Stimulated activated CD8-positive, alpha-beta memory T cell treated with anti-CD3 and anti-CD28 coated beads, Interleukin-15, amount 100 ng/mL, for 24 hours (primary cell): ENCODE measurements around the gene MYCT1.

Experiments
- DNase-seq: peaks from one replicate; pipeline ENCODE4 v3.0.0-alpha.2; 2020; ENCODE audit warnings: low read depth

MYCT1 gene

DNA sequence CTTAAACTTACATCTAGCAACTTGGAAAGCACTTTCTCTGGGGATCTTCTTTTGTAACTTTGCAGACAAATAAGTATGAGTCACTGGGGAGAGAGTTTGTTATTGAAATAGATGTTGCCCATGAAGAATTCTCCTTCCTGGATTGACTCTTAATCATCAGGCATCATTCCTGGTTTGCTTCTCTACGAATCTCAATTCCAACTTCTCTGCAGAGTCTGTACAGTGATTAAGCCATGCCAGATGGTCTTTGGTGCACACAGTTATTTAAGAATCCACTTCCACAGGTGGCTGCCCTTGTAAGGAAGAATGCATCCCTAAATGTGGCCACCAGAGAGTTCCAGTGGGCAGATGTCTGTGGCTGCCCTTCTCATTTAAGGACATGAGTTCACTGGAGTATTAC, 25.7 kb downstream of the MYCT1 start:
- no peak for DNase-seq

DNA sequence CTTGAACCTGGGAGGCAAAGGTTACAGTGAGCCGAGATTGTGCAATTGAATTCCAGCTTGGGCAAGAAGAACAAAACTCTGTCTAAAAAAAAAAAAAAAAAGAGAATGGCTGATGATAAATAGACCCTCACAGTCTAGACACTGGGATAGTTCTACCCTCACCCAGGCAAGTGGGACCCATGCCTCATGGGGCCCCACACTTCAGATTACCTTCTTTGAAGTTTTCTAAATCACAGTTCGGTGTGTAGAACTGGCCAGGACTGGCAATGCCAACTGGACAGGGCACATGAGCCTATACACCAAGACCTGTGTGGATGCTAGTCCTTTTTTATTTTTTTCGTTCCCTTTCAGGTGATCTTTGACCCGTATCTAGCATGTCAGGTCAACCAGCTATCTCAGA, 28.6 kb downstream of the MYCT1 start:
- no peak for DNase-seq

DNA sequence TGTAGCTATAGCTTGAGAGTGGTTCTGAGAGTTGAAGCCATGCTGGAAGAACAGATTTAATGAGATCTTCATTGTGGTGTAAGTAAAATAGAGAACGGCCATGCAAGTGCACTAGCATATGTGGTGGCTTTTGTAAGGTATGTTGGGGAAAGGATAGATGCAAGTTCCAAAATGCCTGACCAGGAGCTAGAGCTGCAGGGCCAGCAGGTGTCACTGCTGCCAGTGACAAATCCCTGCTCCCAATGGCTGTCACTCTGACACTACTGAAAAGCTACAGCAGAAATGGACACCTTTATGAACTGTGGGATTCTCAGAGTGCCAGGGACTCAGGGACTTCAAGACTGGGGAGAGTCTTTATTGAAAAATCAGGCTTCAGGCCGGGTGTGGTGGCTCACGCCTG, 29.8 kb downstream of the MYCT1 start:
- DNase-seq = no peak

DNA sequence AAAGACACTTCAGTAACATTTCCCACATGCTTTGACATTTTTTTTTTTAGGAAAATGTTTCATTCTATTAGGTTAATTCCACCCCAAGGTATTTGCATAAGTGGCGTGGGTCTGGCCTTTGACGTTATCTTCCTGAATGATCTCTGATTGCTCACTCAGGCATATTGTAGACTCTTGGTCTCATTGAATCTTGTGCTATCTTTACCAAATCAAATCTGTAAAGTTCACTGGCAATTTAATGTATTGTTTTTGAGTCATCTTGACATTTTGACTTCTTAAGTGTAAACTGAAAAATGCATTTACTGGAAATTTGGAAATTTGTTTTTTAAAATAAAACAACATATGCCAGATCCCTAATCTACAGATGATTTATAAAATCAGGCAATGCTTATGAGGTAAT, 36.9 kb downstream of the MYCT1 start:
- DNase-seq = no peak

DNA sequence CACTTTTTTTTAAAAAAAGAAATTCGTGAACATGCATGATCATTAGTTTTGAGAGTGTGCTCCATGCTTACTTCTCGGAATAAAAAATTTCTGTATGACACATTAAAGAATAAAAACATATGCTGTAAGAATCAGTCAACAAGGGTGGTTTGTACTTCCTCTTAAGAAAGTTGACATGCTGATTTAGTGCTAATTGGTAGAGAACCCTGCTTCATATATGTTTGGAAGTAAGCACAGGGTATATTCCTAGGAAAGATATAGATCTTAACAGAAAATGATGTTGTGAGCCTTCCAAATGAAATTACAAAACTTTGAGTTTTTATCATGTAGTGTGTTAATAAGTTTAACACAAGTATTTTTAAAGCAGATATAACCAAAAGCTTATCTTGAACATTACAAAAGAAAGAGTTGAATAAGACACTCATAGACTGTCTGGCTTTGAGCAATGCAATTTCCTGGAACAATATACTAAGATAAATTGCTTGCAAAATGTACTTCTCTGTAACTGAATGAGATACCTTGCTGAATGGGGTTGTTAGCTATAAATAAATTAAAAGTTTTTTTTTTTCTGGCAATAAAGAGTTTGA, 39.1 kb downstream of the MYCT1 start:
- DNase-seq = no peak

DNA sequence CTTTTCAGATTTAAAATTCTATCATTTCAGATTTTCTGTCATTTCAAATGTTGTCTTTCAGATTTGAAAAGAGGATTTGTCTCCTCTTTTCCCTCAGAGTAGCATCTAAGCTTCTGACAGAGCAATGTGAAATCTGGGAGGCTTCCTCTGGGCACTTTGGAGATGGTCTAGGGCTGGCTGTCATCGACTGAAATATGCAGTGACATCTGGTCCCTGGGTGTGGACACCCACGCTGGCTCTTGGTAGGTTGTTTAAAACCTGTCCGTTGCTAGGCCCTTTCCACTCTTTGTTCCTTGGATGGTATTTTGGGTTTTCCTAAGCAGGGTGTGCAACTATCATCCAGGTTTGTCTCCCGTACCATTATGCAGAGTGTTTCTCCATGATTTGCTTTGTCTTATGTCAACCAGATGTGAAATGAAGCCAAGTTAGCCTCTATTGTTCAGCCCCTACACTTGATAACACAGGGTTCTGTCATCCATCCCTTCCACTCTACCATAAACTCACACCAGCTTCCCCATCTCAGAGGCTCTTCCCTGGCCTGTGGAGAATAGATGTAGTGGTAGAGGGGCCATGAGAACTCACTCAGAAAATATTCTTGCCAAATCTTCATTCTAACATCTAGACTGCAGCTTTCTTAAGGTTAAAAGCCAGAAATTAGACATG, 47.9 kb downstream of the MYCT1 start:
- DNase-seq = no peak

DNA sequence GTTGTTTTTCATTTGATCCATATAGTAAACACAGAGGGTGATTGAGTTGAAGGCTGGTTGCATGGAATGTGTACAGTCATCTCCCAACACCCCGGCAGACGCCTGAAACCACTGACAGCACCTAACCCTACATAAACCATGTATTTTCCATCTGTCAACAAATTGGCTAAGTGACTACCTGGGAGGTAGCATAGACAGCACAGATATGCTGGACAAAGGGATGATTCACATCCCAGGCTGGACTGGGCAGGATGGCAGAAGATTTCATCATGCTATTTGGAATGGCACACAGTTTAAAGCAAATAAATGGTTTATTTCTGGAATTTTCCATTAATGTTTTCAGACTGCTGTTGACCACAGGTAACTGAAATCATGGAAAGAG, 48.5 kb downstream of the MYCT1 start:
- no peak for DNase-seq

DNA sequence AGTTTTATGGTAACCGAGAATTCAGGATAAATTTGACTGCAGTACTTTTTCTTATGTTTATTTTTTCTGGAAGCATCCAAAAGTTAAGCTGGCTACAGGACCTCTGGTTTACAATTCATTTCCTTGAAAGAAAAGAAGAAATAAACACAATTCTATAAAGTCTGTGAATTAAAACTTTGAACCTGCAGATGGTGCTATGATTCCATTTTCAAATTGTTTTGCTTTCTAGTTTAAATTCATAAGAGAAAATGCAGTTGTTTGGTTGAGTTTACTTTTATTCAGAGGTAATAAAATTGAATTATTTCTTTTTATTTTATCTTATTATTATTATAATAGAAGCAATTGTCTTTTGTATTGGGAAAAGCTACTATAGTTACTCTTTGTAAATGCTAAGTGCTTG, 51.1 kb downstream of the MYCT1 start:
- DNase-seq = no peak

DNA sequence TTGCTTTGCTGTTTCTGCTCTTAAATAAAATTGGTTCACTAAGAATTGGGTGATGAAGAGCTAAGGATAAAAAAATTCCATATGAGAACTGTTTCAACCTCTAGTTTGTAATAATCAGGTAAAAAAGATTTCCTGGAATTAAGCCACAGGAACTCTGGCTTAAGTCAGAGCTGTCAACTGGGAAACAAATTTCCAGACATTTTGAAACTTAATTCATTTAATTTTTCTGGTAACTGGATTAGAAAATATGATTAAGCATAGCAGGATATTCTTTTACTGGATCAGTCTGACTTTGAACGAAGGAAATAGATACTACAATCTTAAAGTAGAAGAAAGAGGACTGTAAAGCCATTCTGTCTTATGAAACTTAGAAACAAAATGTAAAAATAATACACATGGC, 51.6 kb downstream of the MYCT1 start:
- DNase-seq = no peak

DNA sequence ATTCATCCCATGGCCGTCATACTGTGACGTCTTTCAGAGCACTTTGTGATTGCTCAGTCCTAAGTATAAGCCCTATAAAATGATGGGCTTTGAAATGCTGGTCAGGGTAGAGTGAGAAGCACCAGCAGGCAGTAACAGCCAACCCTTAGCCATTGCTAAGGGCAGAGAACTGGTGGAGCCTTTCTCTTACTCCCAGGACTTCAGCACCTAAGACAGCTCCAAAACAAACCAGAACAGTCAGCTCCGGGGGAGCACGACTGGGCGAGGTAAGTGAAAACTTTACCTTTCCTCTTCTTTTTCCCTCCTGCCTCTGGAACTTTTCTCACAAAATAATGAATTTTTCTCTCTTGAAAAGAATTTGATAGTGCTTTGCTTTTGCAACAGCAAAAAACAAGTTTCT, 53.0 kb downstream of the MYCT1 start, which contains the start of gene VIP:
TSS of gene VIP (plus strand) at position 104 of the 400 bp plus-strand sequence. CDS start 1,381 bp downstream, outside the sequence.
- no peak for DNase-seq

DNA sequence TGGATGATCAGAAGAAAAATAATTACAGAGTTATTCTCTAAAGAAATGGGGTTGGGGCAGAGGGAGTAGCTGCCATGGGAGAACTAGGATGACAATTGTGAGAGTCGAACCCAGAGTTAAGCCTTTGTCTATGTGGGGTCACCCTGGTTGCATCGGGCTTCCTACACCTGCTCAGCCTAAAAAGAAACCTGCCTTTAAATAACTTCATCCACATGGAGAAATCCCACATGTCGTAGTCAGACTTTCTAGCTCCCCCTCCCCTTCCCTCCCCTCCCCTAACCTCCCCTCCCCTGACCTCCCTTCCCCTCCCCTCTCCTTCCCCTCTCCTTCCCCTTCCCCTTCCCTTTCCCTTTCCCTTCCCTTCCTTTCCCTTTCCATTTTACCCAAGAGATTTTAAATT, 67.6 kb downstream of the MYCT1 start:
- DNase-seq = no peak

DNA sequence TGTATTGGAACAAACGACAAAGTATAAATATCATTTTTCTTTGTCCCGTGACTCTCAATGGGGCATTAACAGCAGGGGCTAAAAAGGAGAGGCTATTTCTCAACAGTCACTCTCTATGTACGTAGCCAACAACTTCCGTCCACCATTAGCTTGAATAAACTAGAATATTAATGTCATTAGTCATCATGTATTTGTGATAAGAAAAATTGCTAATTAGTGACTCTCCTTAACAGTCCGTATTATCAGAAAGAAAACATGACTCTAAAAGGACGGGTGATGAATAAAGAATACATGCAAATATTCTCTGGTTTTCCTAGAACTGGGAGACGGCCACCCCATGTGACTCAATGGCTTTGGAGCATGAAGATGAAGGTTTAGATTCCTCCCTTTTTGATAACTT, 71.5 kb downstream of the MYCT1 start:
- DNase-seq = no peak

DNA sequence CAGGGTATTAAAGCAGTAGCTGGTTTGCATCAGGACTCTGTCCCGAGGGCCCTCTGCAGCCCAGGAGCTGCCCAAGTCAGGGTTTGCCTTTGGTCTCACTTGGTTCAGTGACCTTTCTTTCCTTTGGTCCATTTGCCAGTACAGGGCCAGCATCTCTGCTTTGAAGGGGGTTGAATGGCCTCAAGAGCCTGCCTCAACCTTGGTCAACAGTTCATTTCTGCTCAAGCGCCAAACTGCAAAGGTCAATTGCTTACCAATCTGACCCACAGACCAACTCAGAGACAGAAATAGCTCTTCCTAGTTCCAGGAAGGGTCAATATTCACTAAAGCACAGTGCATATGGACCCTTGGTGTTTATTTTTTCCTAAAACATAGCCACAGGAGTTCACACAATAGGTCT, 72.3 kb downstream of the MYCT1 start:
- DNase-seq = no peak

DNA sequence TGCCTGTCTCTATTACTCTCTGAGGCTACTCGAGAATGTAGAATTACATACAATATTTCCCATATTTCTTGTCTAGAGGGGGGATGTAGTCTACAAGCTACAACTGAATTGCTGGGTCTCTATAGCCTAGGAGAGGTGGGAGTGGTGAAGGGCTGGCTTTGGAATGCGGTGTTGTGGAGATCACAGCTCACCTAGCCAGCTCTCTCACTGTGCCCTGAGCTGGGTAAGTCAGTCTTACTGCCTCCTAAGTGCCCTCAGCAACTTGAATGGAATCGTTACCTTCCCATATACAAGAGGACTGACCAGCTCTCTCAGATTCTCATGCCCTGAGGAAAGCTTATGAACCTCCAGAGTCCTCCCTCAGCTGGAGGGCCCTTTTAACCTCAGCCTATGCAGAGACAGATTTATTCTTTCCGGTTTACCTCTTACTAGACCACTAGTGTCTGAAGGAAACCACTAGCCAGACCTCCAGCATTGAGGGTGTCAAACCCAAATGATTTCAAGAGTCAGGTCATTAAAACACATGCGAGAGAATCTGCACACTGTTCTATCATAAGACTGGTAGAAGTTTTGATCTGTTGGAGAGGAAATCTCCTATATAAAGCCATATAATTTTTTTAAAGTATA, 73.5 kb downstream of the MYCT1 start:
- no peak for DNase-seq
